ENCODE results near the gene SAAL1.

- TF ChIP-seq GATA2 (IDR thresholded peaks at IDR 0.05; ENCODE audit: low read depth, low read length), result no peak
- no peak for TF ChIP-seq GATA3 (IDR thresholded peaks at IDR 0.05; ENCODE audit: low read depth, low read length)
Observed at GRCh38 chr11:18064450-18065054, 41.3 kb downstream of the SAAL1 start.

Measured in SH-SY5Y (cell line).